Pancreas (tissue), 10 donors: ENCODE measurements around the gene RNF133. TPM values are rescaled to one million over a fixed set of nuclear protein-coding genes. Genes with fewer than 3 reads are reported as not detected.

Experiments used
- ATAC-seq, 4 donors: fragments of 200-7000 bp; cut with Tn5 transposase; one replicate each; pipeline versions ENCODE4 v1.8.0 to v1.9.1; 2020; ENCODE audit warnings: mild to moderate bottlenecking in 4 of 4, moderate library complexity in 4 of 4
- DNase-seq, 6 donors: peaks; one replicate each; pipeline ENCODE4 v3.0.0-alpha.2; 2020
- FAIRE-seq: peaks from 2 replicates; lab custom pipeline; 2012; peaks lifted over from hg19 to GRCh38; lab: Jason Lieb, UNC
- H3K27ac ChIP-seq, 4 donors: fragments of 200-600 bp; sonication (generic); 1 replicate in 3 of 4; 2 replicates in 1 of 4; pipeline versions ENCODE4 v1.5.0 to v1.8.0; 2020
- H3K27me3 ChIP-seq, 4 donors: fragments of 200-600 bp; one replicate each; pipeline ENCODE4 v1.8.0; 2021
- H3K36me3 ChIP-seq, 3 donors: fragments of 200-600 bp; sonication (generic) in 1 of 3; one replicate each; pipeline versions ENCODE4 v1.5.0 to v1.8.0; 2020 to 2021
- H3K4me1 ChIP-seq, 3 donors: fragments of 200-600 bp; one replicate each; pipeline ENCODE4 v1.8.0; 2021
- H3K4me3 ChIP-seq, 4 donors: fragments of 200-600 bp; sonication (generic) in 2 of 4; one replicate each; pipeline versions ENCODE4 v1.5.0 to v1.8.0; 2020 to 2021
- H3K9me3 ChIP-seq, 4 donors: fragments of 200-600 bp; one replicate each; pipeline ENCODE4 v1.8.0; 2021
- CTCF ChIP-seq, 4 donors: fragments of 200-600 bp; sonication (generic) in 3 of 4; IDR thresholded peaks; one replicate each; pipeline versions ENCODE4 v1.5.0 to v1.8.0; 2021; ENCODE audit warnings: antibody characterized with exemption in 4 of 4
- WGBS, 2 donors: extraction: QIAGEN DNeasy Blood & Tissue Kit; methylation state at CpG; one replicate each; pipeline ENCODE4 v1.1.7; 2013; 5-methylcytosine and 5-hydroxymethylcytosine counted together
- intact Hi-C, 3 donors: fragments of 100-400 bp; cut with DNase I; formaldehyde crosslinking; loops; one replicate each; pipeline versions ENCODE4 v1.11.1 to v1.14.2; 2022
- polyA plus RNA-seq, 2 donors: library from polyadenylated mRNA; stranded (reverse); fragments of 200-250 nt; gene quantifications; one replicate each; pipeline ENCODE4 v1.2.3, GENCODE V29; 2013
- total RNA-seq, 6 donors: library from RNA; stranded (reverse); fragmentation: NEBNext Ultra II Directional in 4 of 6; extraction: Animal tissue kit (Norgen Biotek cat#: 25700) in 4 of 6; gene quantifications; one replicate each; pipeline versions ENCODE4 v1.2.1 to v1.2.4, GENCODE V29; 2021 to 2023
- donor health status: healthy with polysubstance abuse.
- donor health status: DM: no; HTN: no; CAD: no; lungs with moderate emphysema.
- donor health status: DM: no; HTN: no; CAD: no.
- donor health status: control.
- donor health status: control.
- donor health status: Bipolar disorder and iron deficiency.
- donor health status: DM: yes; HTN: yes; CAD: no.
- donor health status: DM: no; HTN: no; CAD: no.
- donor health status: DM: no; HTN: no; CAD: no.
- donor health status: DM: yes; HTN: yes; CAD: no.

Gene RNF133
- total and polyA plus RNA-seq, 8 donors: 0.07 to 1.4 (median 0.79) TPM; not detected in 1

- 90 to 95% methylated on average over 19 to 21 of the region's 21 CpGs for WGBS, 2 donors
- peaks cover 0 to 10% (median 0%) of the 10 kb centered on the region in 3 donors for H3K4me1 ChIP-seq
- DNase-seq (peak in 1 of 6 donors; percentile 76), ATAC-seq (no peak), FAIRE-seq (no peak)
- no peak overlapping the region for H3K4me3 ChIP-seq
- H3K36me3 ChIP-seq: no peaks in the 10 kb centered on the region
- intact Hi-C loops: no loop called here
- H3K27me3 ChIP-seq: no peaks in the 10 kb centered on the region
- no peak for TF ChIP-seq CTCF (IDR thresholded peaks at IDR 0.05)
- no peaks in the 10 kb centered on the region for H3K9me3 ChIP-seq
- H3K27ac ChIP-seq: peak overlapping the region in 2 of 4 donors; percentile 49 to 66
Measured at GRCh38 chr7:122673951-122674350, 25.0 kb downstream of the RNF133 start.

- no peaks in the 10 kb centered on the region for H3K27me3 ChIP-seq
- ATAC-seq (peak; percentile 41 to 74 (median 50)), DNase-seq (peak in 3 of 6 donors; percentile 34 to 61 (median 54)), FAIRE-seq (no peak)
- no peaks in the 10 kb centered on the region for H3K9me3 ChIP-seq
- H3K27ac ChIP-seq: no peak overlapping the region
- H3K4me1 ChIP-seq: peaks cover 0 to 10% (median 0%) of the 10 kb centered on the region in 3 donors
- intact Hi-C loops: no loop called here
- no peaks in the 10 kb centered on the region for H3K36me3 ChIP-seq
- 64 to 69% methylated on average over 8 of the region's 8 CpGs for WGBS, 2 donors
- TF ChIP-seq CTCF (IDR thresholded peaks at IDR 0.05): no peak
- no peak overlapping the region for H3K4me3 ChIP-seq
Measured at GRCh38 chr7:122672536-122672935, 26.4 kb downstream of the RNF133 start.

- no peak for FAIRE-seq
- no peaks in the 10 kb centered on the region for H3K9me3 ChIP-seq
- H3K36me3 ChIP-seq: no peaks in the 10 kb centered on the region
- H3K27ac ChIP-seq: no peak overlapping the region
- no peaks in the 10 kb centered on the region for H3K27me3 ChIP-seq
- no peak overlapping the region for H3K4me3 ChIP-seq
- 89 to 91% methylated on average over 2 of the region's 2 CpGs for WGBS, 2 donors
- H3K4me1 ChIP-seq: no peaks in the 10 kb centered on the region
- DNase-seq: no peak
- intact Hi-C loops: no loop called here
- no peak for ATAC-seq
- no peak for TF ChIP-seq CTCF (IDR thresholded peaks at IDR 0.05)
Measured at GRCh38 chr7:122663733-122664132, 35.2 kb downstream of the RNF133 start.

GRCh38 chr7:122658856-122659255 lies 40.1 kb downstream of the RNF133 start:
- Histone ChIP-seq H3K9me3 (no peaks in the 10 kb centered on the region), H3K4me3 (no peak overlapping the region), H3K27me3 (no peaks in the 10 kb centered on the region), H3K4me1 (no peaks in the 10 kb centered on the region), H3K36me3 (no peaks in the 10 kb centered on the region), H3K27ac (no peak overlapping the region)
- no peak for ATAC-seq
- no peak for FAIRE-seq
- DNase-seq: no peak
- TF ChIP-seq CTCF (IDR thresholded peaks at IDR 0.05): no peak
- 92 to 95% methylated on average over 2 of the region's 2 CpGs for WGBS, 2 donors
- intact Hi-C loops: no loop called here

- Histone ChIP-seq H3K9me3 (no peaks in the 10 kb centered on the region), H3K4me1 (peaks cover 0 to 6% (median 0%) of the 10 kb centered on the region in 3 donors), H3K36me3 (no peaks in the 10 kb centered on the region), H3K4me3 (no peak overlapping the region), H3K27me3 (no peaks in the 10 kb centered on the region), H3K27ac (no peak overlapping the region)
- FAIRE-seq (no peak), DNase-seq (no peak), ATAC-seq (no peak)
- 90 to 92% methylated on average over 5 of the region's 5 CpGs for WGBS, 2 donors
- no peak for TF ChIP-seq CTCF (IDR thresholded peaks at IDR 0.05)
- intact Hi-C loops: no loop called here
Measured at GRCh38 chr7:122653685-122654084, 45.2 kb downstream of the RNF133 start.
